Cardiac muscle cell (in vitro differentiated cells and primary cell): ENCODE measurements around the gene PGD. TPM values are rescaled to one million over a fixed set of nuclear protein-coding genes. Genes with fewer than 3 reads are reported as not detected.

Source experiments
- DNase-seq, 2 donors: peaks; one replicate each; pipeline versions ENCODE4 v3.0.0 to v3.0.0-alpha.2; 2010 to 2017; ENCODE audit warnings: low read depth in 1 of 2, low spot score in 1 of 2
- H3K27ac ChIP-seq: fragments of 200-600 bp; sonication (generic); 2 replicates; pipeline ENCODE4 v1.5.1; 2016
- H3K27me3 ChIP-seq: fragments of 200-600 bp; sonication (generic); 2 replicates; pipeline ENCODE4 v1.6.0; 2016; ENCODE audit warnings: control low read depth
- H3K36me3 ChIP-seq: fragments of 200-600 bp; sonication (generic); 2 replicates; pipeline ENCODE4 v1.5.1; 2016; ENCODE audit warnings: control low read depth
- H3K4me1 ChIP-seq: fragments of 200-600 bp; sonication (generic); 2 replicates; pipeline ENCODE4 v1.8.1; 2017; ENCODE audit warnings: low read depth, mild to moderate bottlenecking, mixed run types
- H3K4me3 ChIP-seq: fragments of 200-600 bp; sonication (generic); 2 replicates; pipeline ENCODE4 v1.5.1; 2016; ENCODE audit warnings: mild to moderate bottlenecking
- H3K9me3 ChIP-seq: fragments of 200-600 bp; sonication (generic); 2 replicates; pipeline ENCODE4 v1.5.1; 2017; ENCODE audit warnings: low read depth, mild to moderate bottlenecking, control low read depth
- polyA plus RNA-seq: library from polyadenylated mRNA; unstranded; fragments of >200 nt; fragmentation: Nextera tagmentation; extraction: Ambion mirVana; gene quantifications from 2 replicates; pipeline ENCODE4 v1.2.1, GENCODE V29; 2016
- total RNA-seq: library from RNA; depleted of rRNA; stranded (reverse); fragments of >200 nt; gene quantifications from 2 replicates; pipeline ENCODE4 v1.2.3, GENCODE V29; 2016
- TF ChIP-seq, protein P1 (sequence below): IDR thresholded peaks from 2 replicates; pipeline ENCODE4 v1.5.1; 2012; ENCODE audit warnings: low read depth, mild to moderate bottlenecking, low read length

Gene PGD
- total and polyA plus RNA-seq, 2 experiments from 2014 or later: 201 to 214 TPM

DNA sequence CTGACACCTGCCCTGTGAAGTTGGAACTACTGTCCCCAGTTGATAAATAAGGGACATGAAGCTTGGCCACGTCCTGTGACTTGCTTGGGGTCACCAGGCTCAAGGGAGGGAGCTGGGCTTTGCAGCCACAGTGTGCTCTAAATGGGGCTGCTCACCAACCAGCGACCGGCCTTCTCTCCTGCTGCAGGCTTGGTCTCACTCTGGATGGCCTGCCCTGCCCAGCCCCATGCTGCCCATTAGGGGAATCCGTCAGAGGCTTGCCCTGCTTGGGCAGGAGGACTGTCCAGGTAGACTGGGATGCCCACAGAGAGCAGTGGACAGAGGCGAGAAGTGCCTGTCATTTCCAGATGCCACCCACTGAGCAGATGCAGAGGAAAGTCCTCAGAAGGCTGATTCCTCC lies 30.1 kb downstream of the PGD start:
- Histone ChIP-seq H3K27ac (no peak overlapping the region), H3K36me3 (no peaks in the 10 kb centered on the region), H3K9me3 (no peaks in the 10 kb centered on the region), H3K27me3 (no peaks in the 10 kb centered on the region), H3K4me3 (no peak overlapping the region), H3K4me1 (peaks cover 4% of the 10 kb centered on the region)
- TF ChIP-seq, protein P1, sequence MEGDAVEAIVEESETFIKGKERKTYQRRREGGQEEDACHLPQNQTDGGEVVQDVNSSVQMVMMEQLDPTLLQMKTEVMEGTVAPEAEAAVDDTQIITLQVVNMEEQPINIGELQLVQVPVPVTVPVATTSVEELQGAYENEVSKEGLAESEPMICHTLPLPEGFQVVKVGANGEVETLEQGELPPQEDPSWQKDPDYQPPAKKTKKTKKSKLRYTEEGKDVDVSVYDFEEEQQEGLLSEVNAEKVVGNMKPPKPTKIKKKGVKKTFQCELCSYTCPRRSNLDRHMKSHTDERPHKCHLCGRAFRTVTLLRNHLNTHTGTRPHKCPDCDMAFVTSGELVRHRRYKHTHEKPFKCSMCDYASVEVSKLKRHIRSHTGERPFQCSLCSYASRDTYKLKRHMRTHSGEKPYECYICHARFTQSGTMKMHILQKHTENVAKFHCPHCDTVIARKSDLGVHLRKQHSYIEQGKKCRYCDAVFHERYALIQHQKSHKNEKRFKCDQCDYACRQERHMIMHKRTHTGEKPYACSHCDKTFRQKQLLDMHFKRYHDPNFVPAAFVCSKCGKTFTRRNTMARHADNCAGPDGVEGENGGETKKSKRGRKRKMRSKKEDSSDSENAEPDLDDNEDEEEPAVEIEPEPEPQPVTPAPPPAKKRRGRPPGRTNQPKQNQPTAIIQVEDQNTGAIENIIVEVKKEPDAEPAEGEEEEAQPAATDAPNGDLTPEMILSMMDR: no peak
- no peak for DNase-seq

DNA sequence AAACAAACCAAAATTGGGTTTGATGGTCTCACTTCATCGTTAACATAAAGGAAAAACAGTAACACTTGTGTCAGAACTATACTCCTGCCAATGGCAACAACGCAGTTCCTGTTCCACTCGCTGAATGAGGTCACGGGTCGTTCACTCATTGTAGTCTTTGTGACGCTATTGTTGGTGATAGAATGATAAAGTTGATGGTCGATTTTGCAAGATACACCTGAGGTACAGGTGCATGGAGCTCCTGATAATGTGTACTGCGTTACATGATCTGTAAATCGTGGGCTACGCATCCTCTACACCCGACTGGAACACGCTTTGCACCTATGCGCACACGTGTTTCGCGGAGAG lies 31.0 kb downstream of the PGD start:
- Histone ChIP-seq H3K27ac (no peak overlapping the region), H3K27me3 (no peaks in the 10 kb centered on the region), H3K9me3 (no peaks in the 10 kb centered on the region), H3K4me3 (peak overlapping the region; percentile 59), H3K36me3 (no peaks in the 10 kb centered on the region), H3K4me1 (peaks cover 4% of the 10 kb centered on the region)
- DNase-seq: peak in 1 of 2 donors; percentile 41
- TF ChIP-seq, protein P1: no peak

DNA sequence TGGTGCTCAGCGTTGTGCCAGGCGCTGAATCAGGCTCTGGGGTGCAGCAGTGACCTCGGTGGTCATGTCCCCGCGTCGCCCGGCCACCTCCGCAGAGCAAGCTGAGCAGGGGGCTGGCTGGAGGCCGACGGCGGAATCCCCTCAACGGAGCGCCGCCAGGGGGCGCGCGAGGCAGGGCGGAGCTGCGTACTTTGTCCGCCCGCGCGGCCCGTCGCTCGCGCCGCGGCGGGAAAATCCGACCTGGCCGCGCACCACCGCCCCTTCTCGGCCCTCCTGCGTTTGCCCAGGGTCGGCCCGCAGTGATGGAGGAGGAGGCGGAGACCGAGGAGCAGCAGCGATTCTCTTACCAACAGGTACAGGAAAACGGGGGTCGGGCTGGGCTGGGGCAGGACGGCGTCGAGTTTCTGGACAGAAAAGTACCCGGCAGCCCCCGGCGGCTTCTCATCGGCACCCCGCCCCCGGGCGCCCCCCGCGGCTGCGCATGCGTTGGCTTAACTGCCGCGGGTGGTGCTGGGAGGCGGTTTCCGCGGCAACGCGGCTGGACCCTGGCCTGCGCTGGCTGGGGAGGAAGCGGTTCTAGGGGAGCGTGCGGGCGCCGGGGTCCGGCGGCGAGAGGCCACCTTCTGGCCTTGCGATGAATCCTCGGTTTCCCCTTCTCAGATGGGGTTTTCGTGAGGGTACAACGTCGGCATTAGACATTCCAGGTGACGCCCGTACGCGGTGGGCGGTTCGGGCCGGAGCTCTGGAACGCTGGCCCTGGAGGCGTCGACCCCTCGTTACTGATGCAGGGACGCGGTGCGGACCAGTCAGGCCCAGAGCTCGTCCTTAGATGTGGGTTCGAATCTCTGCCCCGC lies 31.6 kb downstream of the PGD start, which contains the start of gene CENPS:
Gene CENPS, plus strand, starts transcription at position 218 of the 854 bp plus-strand sequence. Its CDS starts 85 bp downstream, at position 303.
- H3K27me3 ChIP-seq: no peaks in the 10 kb centered on the region
- no peaks in the 10 kb centered on the region for H3K9me3 ChIP-seq
- peak within 1 kb of the TSS; percentile 59 for H3K4me3 ChIP-seq
- peak; percentile 92 to 93 for DNase-seq
- peak within 1 kb of the TSS; percentile 29 for H3K27ac ChIP-seq
- H3K4me1 ChIP-seq: peaks cover 4% of the 10 kb centered on the region
- H3K36me3 ChIP-seq: no peaks in the 10 kb centered on the region
- TF ChIP-seq, protein P1: peak; percentile 86

DNA sequence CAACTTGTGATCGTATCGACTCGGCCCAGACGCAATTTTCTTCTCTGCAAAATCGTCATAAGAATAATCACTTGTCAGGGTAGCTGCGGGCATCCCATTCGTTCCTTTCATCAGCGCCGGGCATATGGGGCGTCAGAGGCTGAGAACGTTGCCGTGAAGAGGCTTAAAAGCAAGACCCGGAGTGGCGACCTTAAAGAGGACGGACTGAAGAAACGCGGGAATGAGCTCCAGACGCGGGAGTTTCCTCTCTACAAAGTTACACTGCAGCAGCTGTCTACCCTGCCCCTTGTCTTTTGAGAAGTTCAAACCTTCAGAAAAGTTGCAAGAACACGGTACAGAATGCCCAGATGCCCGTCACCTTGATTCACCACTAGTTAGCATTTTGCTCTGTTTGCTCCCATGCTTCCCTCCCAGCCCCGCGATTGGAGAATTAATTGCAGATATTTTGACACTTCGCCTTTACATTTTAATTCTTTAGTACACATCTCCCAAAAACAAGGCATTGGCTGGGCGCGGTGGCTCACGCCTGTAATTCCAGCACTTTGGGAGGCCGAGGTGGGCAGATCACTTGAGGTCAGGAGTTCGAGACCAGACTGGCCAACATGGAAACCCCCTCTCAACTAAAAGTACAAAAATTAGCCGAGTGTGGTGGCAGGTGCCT lies 32.3 kb downstream of the PGD start:
- Histone ChIP-seq H3K4me3 (peak overlapping the region; percentile 59), H3K27ac (peak overlapping the region; percentile 29), H3K36me3 (no peaks in the 10 kb centered on the region), H3K4me1 (peaks cover 4% of the 10 kb centered on the region), H3K27me3 (no peaks in the 10 kb centered on the region), H3K9me3 (no peaks in the 10 kb centered on the region)
- peak; percentile 12 to 38 for DNase-seq
- TF ChIP-seq, protein P1: no peak

DNA sequence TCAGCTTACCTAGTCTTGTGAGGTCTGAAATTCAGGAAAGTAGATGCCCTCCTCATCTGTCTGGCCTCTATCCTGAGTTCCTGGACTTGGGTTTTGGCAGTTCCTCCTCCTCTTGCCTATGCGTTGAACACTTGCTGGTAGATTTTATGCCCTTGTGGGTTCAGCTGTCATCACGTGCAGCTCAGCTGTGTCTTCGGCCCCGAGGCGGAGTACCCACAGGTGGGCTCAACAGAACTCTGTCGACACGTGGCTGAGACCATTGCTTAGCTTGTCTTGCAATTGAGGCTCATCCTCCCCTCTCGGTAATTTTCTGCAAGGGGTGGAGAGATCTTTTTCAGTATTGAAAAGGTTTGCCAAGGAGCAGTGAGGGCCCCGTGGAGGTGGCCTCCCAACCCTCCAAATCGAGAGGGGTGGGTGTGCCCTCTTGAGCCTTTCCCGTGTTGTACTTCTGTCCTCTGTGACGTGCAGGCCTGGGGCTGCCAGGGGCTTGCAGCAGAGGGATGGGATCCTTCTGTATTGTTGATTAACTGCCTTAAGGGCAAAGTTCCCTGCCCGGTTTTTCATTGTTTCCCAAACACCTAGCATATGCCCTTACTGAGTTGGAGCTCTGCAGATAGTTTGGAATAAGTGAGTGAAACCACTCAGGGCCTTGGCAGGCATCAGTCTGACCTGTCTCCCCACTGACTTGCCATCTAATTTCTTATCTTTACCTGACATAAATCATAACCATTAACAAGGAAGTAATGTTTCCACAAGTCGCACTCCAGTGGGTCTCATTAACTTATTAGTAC lies 34.2 kb downstream of the PGD start:
- H3K9me3 ChIP-seq: no peaks in the 10 kb centered on the region
- H3K27me3 ChIP-seq: no peaks in the 10 kb centered on the region
- no peak for DNase-seq
- H3K27ac ChIP-seq: no peak overlapping the region
- TF ChIP-seq, protein P1: no peak
- peaks cover 4% of the 10 kb centered on the region for H3K4me1 ChIP-seq
- H3K4me3 ChIP-seq: no peak overlapping the region
- no peaks in the 10 kb centered on the region for H3K36me3 ChIP-seq
